Measurements from ENCODE around the gene PAPPA. TPM values are rescaled to one million over a fixed set of nuclear protein-coding genes. Genes with fewer than 3 reads are reported as not detected.
A peak's percentile ranks its signal among the peaks of the same experiment; 100 is the strongest.

The PAPPA gene
- total RNA-seq, 1 experiment from 2014 or later: 0.22 TPM

GRCh38 chr9:116309900-116310611 lies 156.5 kb downstream of the PAPPA start (continued):
- TF ChIP-seq MAX (CRISPR knock-in tag; IDR thresholded peaks at IDR 0.05) (no peak), CTCF (IDR thresholded peaks at IDR 0.05) (no peak), ATF2 (CRISPR knock-in tag; IDR thresholded peaks at IDR 0.05; ENCODE audit: borderline replicate concordance, low read depth) (no peak), TP53 (CRISPR knock-in tag; IDR thresholded peaks at IDR 0.05) (no peak)

- H3K9me3 Mint-ChIP-seq: no peaks in the 10 kb centered on the region
- H3K36me3 Mint-ChIP-seq: no peaks in the 10 kb centered on the region
- ATAC-seq (no peak), DNase-seq (ENCODE audit: low spot score) (no peak)
- no peak for TF ChIP-seq ZNF138 (CRISPR knock-in tag; conservative IDR thresholded peaks at IDR 0.05)
- no peak for TF ChIP-seq EMX1 (CRISPR knock-in tag; IDR thresholded peaks at IDR 0.05)
- TF ChIP-seq ERG (CRISPR knock-in tag; IDR thresholded peaks at IDR 0.05): no peak
- no peak for TF ChIP-seq MXD4 (CRISPR knock-in tag; IDR thresholded peaks at IDR 0.05; ENCODE audit: borderline replicate concordance)
- no peak for TF ChIP-seq PRRX2 (CRISPR knock-in tag; IDR thresholded peaks at IDR 0.05)
- TF ChIP-seq FOXJ3 (CRISPR knock-in tag; IDR thresholded peaks at IDR 0.05; ENCODE audit: borderline replicate concordance): no peak
- TF ChIP-seq NR2C2 (CRISPR knock-in tag; IDR thresholded peaks at IDR 0.05): no peak
- TF ChIP-seq CDX4 (CRISPR knock-in tag; IDR thresholded peaks at IDR 0.05; ENCODE audit: borderline replicate concordance): no peak
- TF ChIP-seq NR3C1 (CRISPR knock-in tag; conservative IDR thresholded peaks at IDR 0.05; ENCODE audit: low read depth): no peak
- TF ChIP-seq E2F1 (CRISPR knock-in tag; IDR thresholded peaks at IDR 0.05): no peak
- no peak for TF ChIP-seq MLX (CRISPR knock-in tag; IDR thresholded peaks at IDR 0.05)
- ChIA-PET CTCF (interaction anchor here (0.7 kb wide), 2 partner anchors 141 to 665 kb away, joined by 3 read pairs; no protein-coding TSS in a partner anchor), POLR2A (no interaction called here)
- H3K27ac Mint-ChIP-seq: no peak overlapping the region
- H3K4me1 Mint-ChIP-seq: peaks cover 15% of the 10 kb centered on the region
- peaks cover 27% of the 10 kb centered on the region for H3K27me3 Mint-ChIP-seq (ENCODE audit: low read depth)
- H3K4me3 Mint-ChIP-seq: no peak overlapping the region
These were observed 158.6 kb downstream of the PAPPA start for GRCh38 chr9:116312221-116312620.

GRCh38 chr9:116313638-116314037 lies 160.0 kb downstream of the PAPPA start:
- no peak for TF ChIP-seq RELA (CRISPR knock-in tag; IDR thresholded peaks at IDR 0.05; ENCODE audit: borderline replicate concordance)
- TF ChIP-seq GRHL2 (CRISPR knock-in tag; IDR thresholded peaks at IDR 0.05; ENCODE audit: insufficient replicate concordance, severe bottlenecking): no peak
- TF ChIP-seq ZNF281 (CRISPR knock-in tag; IDR thresholded peaks at IDR 0.05): no peak
- POLR2A ChIA-PET: no interaction called here
- Mint-ChIP-seq H3K9me3 (no peaks in the 10 kb centered on the region), H3K27me3 (ENCODE audit: low read depth) (peaks cover 20% of the 10 kb centered on the region), H3K4me3 (no peak overlapping the region), H3K36me3 (no peaks in the 10 kb centered on the region), H3K4me1 (peaks cover 11% of the 10 kb centered on the region), H3K27ac (no peak overlapping the region)
- ATAC-seq (peak; percentile 67), DNase-seq (ENCODE audit: low spot score) (no peak)
- CTCF ChIA-PET: interaction anchor here (0.6 kb wide), 1 partner anchor 160 kb away, joined by 4 read pairs; the partner anchor contains the start of gene PAPPA

All from WTC11 (cell line).